Esophagus muscularis mucosa (tissue), 4 donors: ENCODE data around the gene PROZ. TPM values are rescaled to one million over a fixed set of nuclear protein-coding genes. Genes with fewer than 3 reads are reported as not detected.

Source experiments
- DNase-seq: peaks from one replicate; pipeline ENCODE4 v3.0.0-alpha.2; 2017; ENCODE audit errors: extremely low spot score
- H3K27ac ChIP-seq, 4 donors: fragments of 200-600 bp; sonication (generic); replicated peaks in 1 of 4; 1 replicate in 3 of 4; 2 replicates in 1 of 4; pipeline ENCODE4 v1.5.1; 2016 to 2019; ENCODE audit warnings: mild to moderate bottlenecking in 1 of 4
- H3K27me3 ChIP-seq, 4 donors: fragments of 200-600 bp; sonication (generic); one replicate each; pipeline versions ENCODE4 v1.5.1 to v1.6.0; 2016 to 2019
- H3K36me3 ChIP-seq, 4 donors: fragments of 200-600 bp; sonication (generic); one replicate each; pipeline ENCODE4 v1.5.1; 2016 to 2019
- H3K4me1 ChIP-seq, 4 donors: fragments of 200-600 bp; sonication (generic); one replicate each; pipeline ENCODE4 v1.5.1; 2016 to 2019
- H3K4me3 ChIP-seq, 4 donors: fragments of 200-600 bp; sonication (generic); 1 replicate in 2 of 4; 2 replicates in 2 of 4; pipeline ENCODE4 v1.5.1; 2016 to 2019; ENCODE audit warnings: mild to moderate bottlenecking in 4 of 4, moderate library complexity in 1 of 4
- H3K9me3 ChIP-seq, 4 donors: fragments of 200-600 bp; sonication (generic); 1 replicate in 3 of 4; 2 replicates in 1 of 4; pipeline ENCODE4 v1.5.1; 2016 to 2019
- CTCF ChIP-seq, 3 experiments: fragments of 200-600 bp in 2 of 3; fragments of 450-650 bp in 1 of 3; sonication (generic) in 2 of 3; IDR thresholded peaks; one replicate each; pipeline ENCODE4 v1.5.1; 2017 to 2019; ENCODE audit warnings: antibody characterized with exemption in 3 of 3, mild to moderate bottlenecking in 2 of 3, moderate library complexity in 1 of 3
- EP300 ChIP-seq: sonication (generic); formaldehyde crosslinking; IDR thresholded peaks from one replicate; pipeline ENCODE4 v1.6.1; 2017; ENCODE audit warnings: antibody characterized with exemption
- POLR2A ChIP-seq: fragments of 450-650 bp; IDR thresholded peaks from one replicate; pipeline ENCODE4 v1.6.1; 2017; ENCODE audit warnings: antibody characterized with exemption, moderate library complexity, mild to moderate bottlenecking, low read depth
- POLR2AphosphoS5 ChIP-seq, 2 donors: sonication (generic); formaldehyde crosslinking; IDR thresholded peaks; one replicate each; pipeline ENCODE4 v1.6.1; 2017; ENCODE audit warnings: antibody characterized with exemption in 2 of 2
- WGBS: methylation state at CpG from one replicate; pipeline ENCODE4 v1.1.5; 2018; 5-methylcytosine and 5-hydroxymethylcytosine counted together
- intact Hi-C: fragments of 100-400 bp; cut with DNase I; formaldehyde crosslinking; loops from one replicate; pipeline ENCODE4 v1.15.1; 2023
- total RNA-seq, 4 donors: library from RNA; depleted of rRNA; stranded (reverse); fragments of >200 nt; gene quantifications; one replicate each; pipeline versions ENCODE4 v1.1.0 to v1.2.1, GENCODE V29; 2016

PROZ gene
- total RNA-seq, 4 donors from 2014 or later, result not detected

GRCh38 chr13:113118261-113119021, 40.0 kb upstream of the PROZ start:
- Histone ChIP-seq H3K4me3 (no peak overlapping the region), H3K36me3 (no peaks in the 10 kb centered on the region), H3K27me3 (peaks cover 0 to 13% (median 0%) of the 10 kb centered on the region in 4 donors), H3K9me3 (no peaks in the 10 kb centered on the region), H3K27ac (no peak overlapping the region), H3K4me1 (peaks cover 0 to 14% (median 4%) of the 10 kb centered on the region in 4 donors)
- no peak for TF ChIP-seq EP300
- TF ChIP-seq POLR2AphosphoS5 (IDR thresholded peaks at IDR 0.05), result no peak
- no peak for TF ChIP-seq CTCF (IDR thresholded peaks at IDR 0.05)
- no peak for TF ChIP-seq POLR2A
- 89% methylated on average over 22 of the region's 42 CpGs for WGBS
- intact Hi-C loops, result no loop called here
- DNase-seq, result no peak

- no peak for DNase-seq
- TF ChIP-seq CTCF (IDR thresholded peaks at IDR 0.05), result no peak
- no peak for TF ChIP-seq POLR2A
- TF ChIP-seq POLR2AphosphoS5 (IDR thresholded peaks at IDR 0.05), result no peak
- TF ChIP-seq EP300, result no peak
- 91% methylated on average over 16 of the region's 16 CpGs for WGBS
- no peak overlapping the region for H3K4me3 ChIP-seq
- intact Hi-C loops, result no loop called here
- H3K4me1 ChIP-seq, result peaks cover 0 to 18% (median 5%) of the 10 kb centered on the region in 4 donors
- no peak overlapping the region for H3K27ac ChIP-seq
- H3K36me3 ChIP-seq, result no peaks in the 10 kb centered on the region
- H3K9me3 ChIP-seq, result no peaks in the 10 kb centered on the region
- peaks cover 0 to 13% (median 0%) of the 10 kb centered on the region in 4 donors for H3K27me3 ChIP-seq
Measured at GRCh38 chr13:113119166-113119821, 39.2 kb upstream of the PROZ start.

- Histone ChIP-seq H3K9me3 (no peaks in the 10 kb centered on the region), H3K27ac (no peak overlapping the region), H3K4me1 (peaks cover 0 to 18% (median 5%) of the 10 kb centered on the region in 4 donors), H3K27me3 (peaks cover 0 to 13% (median 0%) of the 10 kb centered on the region in 4 donors), H3K4me3 (no peak overlapping the region), H3K36me3 (no peaks in the 10 kb centered on the region)
- 85% methylated on average over 7 of the region's 7 CpGs for WGBS
- intact Hi-C loops, result no loop called here
- DNase-seq, result no peak
- TF ChIP-seq POLR2AphosphoS5 (IDR thresholded peaks at IDR 0.05), result no peak
- TF ChIP-seq POLR2A, result no peak
- TF ChIP-seq EP300, result no peak
- no peak for TF ChIP-seq CTCF (IDR thresholded peaks at IDR 0.05)
Measured at GRCh38 chr13:113119822-113120189, 38.6 kb upstream of the PROZ start.

GRCh38 chr13:113120300-113121182, 37.9 kb upstream of the PROZ start:
- H3K36me3 ChIP-seq, result no peaks in the 10 kb centered on the region
- H3K4me1 ChIP-seq, result peaks cover 0 to 18% (median 5%) of the 10 kb centered on the region in 4 donors
- TF ChIP-seq EP300 (no peak), CTCF (IDR thresholded peaks at IDR 0.05) (no peak), POLR2AphosphoS5 (IDR thresholded peaks at IDR 0.05) (no peak), POLR2A (no peak)
- no peak for DNase-seq
- H3K27ac ChIP-seq, result no peak overlapping the region
- no peaks in the 10 kb centered on the region for H3K9me3 ChIP-seq
- no peak overlapping the region for H3K4me3 ChIP-seq
- intact Hi-C loops, result no loop called here
- WGBS, result 88% methylated on average over 15 of the region's 19 CpGs
- peaks cover 0 to 13% (median 0%) of the 10 kb centered on the region in 4 donors for H3K27me3 ChIP-seq
